ENCODE data around the gene LYSMD3.

The LYSMD3 gene

DNA sequence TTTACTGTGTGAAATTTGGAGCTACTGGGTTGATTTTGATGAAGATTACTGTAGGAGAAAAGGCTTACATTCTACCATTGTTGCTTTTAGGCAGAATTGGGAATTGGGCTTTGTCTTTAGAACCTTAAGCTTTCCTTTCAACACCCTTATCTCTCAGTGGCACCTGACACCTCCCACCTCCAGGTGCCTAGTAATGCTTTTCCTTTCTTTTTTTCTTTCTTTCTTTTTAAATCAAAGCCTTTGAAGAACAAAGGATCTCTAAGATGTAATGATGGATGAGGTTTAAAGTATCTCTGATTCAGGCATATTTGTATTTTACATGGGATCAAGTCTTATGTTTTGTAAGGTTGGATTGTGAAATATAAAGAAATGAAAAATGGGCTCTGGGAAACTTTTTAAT is 26.3 kb upstream of the LYSMD3 start:
- TF ChIP-seq, protein P1, sequence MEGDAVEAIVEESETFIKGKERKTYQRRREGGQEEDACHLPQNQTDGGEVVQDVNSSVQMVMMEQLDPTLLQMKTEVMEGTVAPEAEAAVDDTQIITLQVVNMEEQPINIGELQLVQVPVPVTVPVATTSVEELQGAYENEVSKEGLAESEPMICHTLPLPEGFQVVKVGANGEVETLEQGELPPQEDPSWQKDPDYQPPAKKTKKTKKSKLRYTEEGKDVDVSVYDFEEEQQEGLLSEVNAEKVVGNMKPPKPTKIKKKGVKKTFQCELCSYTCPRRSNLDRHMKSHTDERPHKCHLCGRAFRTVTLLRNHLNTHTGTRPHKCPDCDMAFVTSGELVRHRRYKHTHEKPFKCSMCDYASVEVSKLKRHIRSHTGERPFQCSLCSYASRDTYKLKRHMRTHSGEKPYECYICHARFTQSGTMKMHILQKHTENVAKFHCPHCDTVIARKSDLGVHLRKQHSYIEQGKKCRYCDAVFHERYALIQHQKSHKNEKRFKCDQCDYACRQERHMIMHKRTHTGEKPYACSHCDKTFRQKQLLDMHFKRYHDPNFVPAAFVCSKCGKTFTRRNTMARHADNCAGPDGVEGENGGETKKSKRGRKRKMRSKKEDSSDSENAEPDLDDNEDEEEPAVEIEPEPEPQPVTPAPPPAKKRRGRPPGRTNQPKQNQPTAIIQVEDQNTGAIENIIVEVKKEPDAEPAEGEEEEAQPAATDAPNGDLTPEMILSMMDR (conservative IDR thresholded peaks at IDR 0.05; ENCODE audit: low read depth, low read length) = no peak
- H3K9ac ChIP-seq = no peak overlapping the region
- no peak overlapping the region for H3K27ac ChIP-seq
- H3K4me3 ChIP-seq (IDR thresholded peaks at IDR 0.05; ENCODE audit: insufficient read depth, low read depth, low read length) = no peak overlapping the region
- H3K36me3 ChIP-seq (ENCODE audit: insufficient read depth) = no peaks in the 10 kb centered on the region
- no peak overlapping the region for H3K4me2 ChIP-seq
- H3K27me3 ChIP-seq (ENCODE audit: insufficient read depth, low read depth) = no peaks in the 10 kb centered on the region
- no peaks in the 10 kb centered on the region for H4K20me1 ChIP-seq (ENCODE audit: insufficient read depth)
- H3K79me2 ChIP-seq (ENCODE audit: insufficient read depth, low read depth) = no peaks in the 10 kb centered on the region
- H2AFZ ChIP-seq (ENCODE audit: low read depth) = no peak overlapping the region
- H3K4me1 ChIP-seq (ENCODE audit: low read depth, poor library complexity, severe bottlenecking) = no peaks in the 10 kb centered on the region

DNA sequence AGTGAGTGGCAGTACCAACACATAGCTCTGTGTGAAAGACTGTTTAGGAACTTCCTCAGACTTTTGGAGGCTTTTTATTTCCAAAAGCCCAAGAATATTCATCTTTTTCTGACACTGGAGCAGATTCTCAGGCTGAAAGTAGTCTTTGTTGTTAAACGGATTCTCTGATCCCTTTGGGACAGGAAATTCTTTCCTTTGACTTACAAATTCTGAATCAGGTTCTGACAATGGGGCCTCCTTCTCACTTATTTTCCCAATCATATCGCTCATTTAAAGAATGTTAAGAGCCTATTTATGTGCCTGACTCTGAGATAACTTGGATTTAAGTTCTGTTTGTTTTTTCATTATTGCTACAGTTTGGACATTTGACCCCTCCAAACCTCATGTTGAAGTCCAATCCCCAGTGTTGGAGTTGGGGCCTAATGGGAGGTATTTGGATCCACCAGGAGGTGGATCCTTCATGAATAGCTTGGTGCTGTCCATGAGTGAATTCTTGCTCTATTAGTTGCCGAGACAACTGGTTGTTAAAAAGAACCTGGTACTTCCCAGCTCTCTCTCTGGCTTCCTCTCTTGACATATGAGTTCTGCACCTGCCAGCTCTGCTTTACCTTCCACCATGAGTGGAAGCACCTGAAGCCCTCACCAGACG is 25.1 kb upstream of the LYSMD3 start:
- no peaks in the 10 kb centered on the region for H3K4me1 ChIP-seq (ENCODE audit: low read depth, poor library complexity, severe bottlenecking)
- no peaks in the 10 kb centered on the region for H3K79me2 ChIP-seq (ENCODE audit: insufficient read depth, low read depth)
- TF ChIP-seq, protein P1 (conservative IDR thresholded peaks at IDR 0.05; ENCODE audit: low read depth, low read length) = no peak
- H3K27ac ChIP-seq = no peak overlapping the region
- no peaks in the 10 kb centered on the region for H4K20me1 ChIP-seq (ENCODE audit: insufficient read depth)
- H2AFZ ChIP-seq (ENCODE audit: low read depth) = no peak overlapping the region
- H3K4me3 ChIP-seq (IDR thresholded peaks at IDR 0.05; ENCODE audit: insufficient read depth, low read depth, low read length) = no peak overlapping the region
- no peak overlapping the region for H3K9ac ChIP-seq
- H3K36me3 ChIP-seq (ENCODE audit: insufficient read depth) = no peaks in the 10 kb centered on the region
- no peaks in the 10 kb centered on the region for H3K27me3 ChIP-seq (ENCODE audit: insufficient read depth, low read depth)
- H3K4me2 ChIP-seq = no peak overlapping the region

DNA sequence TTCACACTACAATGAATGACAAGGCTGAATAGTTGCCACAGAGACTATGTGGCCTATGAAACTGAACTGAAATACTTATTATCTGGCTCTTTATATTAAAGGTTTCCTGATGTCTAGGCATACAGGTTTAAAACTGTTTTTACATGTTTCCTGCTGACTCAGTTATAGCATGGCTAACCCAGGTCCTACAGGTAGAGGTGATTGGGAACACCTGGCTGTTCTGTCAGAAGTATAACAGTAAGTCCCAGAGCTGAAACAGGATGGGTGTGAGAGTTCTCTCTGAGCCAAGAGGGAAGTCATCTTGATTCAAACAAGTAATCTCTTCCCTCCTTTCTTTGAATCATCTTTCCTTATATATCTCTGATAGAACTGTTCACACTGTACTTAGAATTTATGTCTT is 24.3 kb upstream of the LYSMD3 start:
- no peak overlapping the region for H3K9ac ChIP-seq
- H3K79me2 ChIP-seq (ENCODE audit: insufficient read depth, low read depth) = no peaks in the 10 kb centered on the region
- TF ChIP-seq, protein P1 (conservative IDR thresholded peaks at IDR 0.05; ENCODE audit: low read depth, low read length) = no peak
- no peak overlapping the region for H2AFZ ChIP-seq (ENCODE audit: low read depth)
- H3K4me1 ChIP-seq (ENCODE audit: low read depth, poor library complexity, severe bottlenecking) = no peaks in the 10 kb centered on the region
- no peak overlapping the region for H3K4me2 ChIP-seq
- H4K20me1 ChIP-seq (ENCODE audit: insufficient read depth) = no peaks in the 10 kb centered on the region
- H3K4me3 ChIP-seq (IDR thresholded peaks at IDR 0.05; ENCODE audit: insufficient read depth, low read depth, low read length) = no peak overlapping the region
- H3K27me3 ChIP-seq (ENCODE audit: insufficient read depth, low read depth) = no peaks in the 10 kb centered on the region
- no peak overlapping the region for H3K27ac ChIP-seq
- H3K36me3 ChIP-seq (ENCODE audit: insufficient read depth) = no peaks in the 10 kb centered on the region

DNA sequence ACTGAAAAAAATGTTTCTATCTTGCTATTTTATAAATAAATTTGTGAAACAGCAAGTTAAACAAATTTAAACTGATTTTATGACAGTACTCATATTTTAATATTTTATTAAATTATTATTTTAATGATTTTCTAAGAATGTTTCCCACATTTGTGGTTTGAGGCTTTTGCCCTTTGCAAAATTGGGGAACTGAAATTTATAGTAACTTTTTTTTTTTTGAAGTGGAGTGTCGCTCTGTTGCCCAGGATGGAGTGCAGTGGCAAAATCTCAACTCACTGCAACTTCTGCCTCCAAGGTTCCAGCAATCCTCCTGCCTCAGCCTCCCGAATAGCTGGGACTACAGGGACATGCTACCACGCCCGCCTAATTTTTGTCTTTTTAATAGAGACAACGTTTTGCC is 22.0 kb upstream of the LYSMD3 start:
- TF ChIP-seq, protein P1 (conservative IDR thresholded peaks at IDR 0.05; ENCODE audit: low read depth, low read length) = no peak
- no peaks in the 10 kb centered on the region for H3K79me2 ChIP-seq (ENCODE audit: insufficient read depth, low read depth)

More for the DNA sequence above, 22.0 kb upstream of the LYSMD3 start:
- Histone ChIP-seq H3K4me2 (no peak overlapping the region), H4K20me1 (ENCODE audit: insufficient read depth) (no peaks in the 10 kb centered on the region), H2AFZ (ENCODE audit: low read depth) (no peak overlapping the region), H3K4me3 (IDR thresholded peaks at IDR 0.05; ENCODE audit: insufficient read depth, low read depth, low read length) (no peak overlapping the region), H3K27ac (no peak overlapping the region), H3K27me3 (ENCODE audit: insufficient read depth, low read depth) (no peaks in the 10 kb centered on the region), H3K4me1 (ENCODE audit: low read depth, poor library complexity, severe bottlenecking) (no peaks in the 10 kb centered on the region), H3K9ac (no peak overlapping the region), H3K36me3 (ENCODE audit: insufficient read depth) (no peaks in the 10 kb centered on the region)
